ENCODE results near the gene PHIP. TPM values are rescaled to one million over a fixed set of nuclear protein-coding genes. Genes with fewer than 3 reads are reported as not detected.
A peak's percentile ranks its signal among the peaks of the same experiment; 100 is the strongest.

Gene PHIP
- polyA plus RNA-seq, 6 donors from 2014 or later = 9.0 to 18.7 (median 14.5) TPM

- H3K36me3 Mint-ChIP-seq = no peaks in the 10 kb centered on the region
- H3K9me3 Mint-ChIP-seq = no peaks in the 10 kb centered on the region
- peaks cover 0 to 22% (median 4%) of the 10 kb centered on the region in 3 donors for H3K27me3 Mint-ChIP-seq
- ATAC-seq (ENCODE audit: low read depth in 2 of 2) (no peak), DNase-seq (no peak)
- no peak overlapping the region for H3K27ac Mint-ChIP-seq
- H3K4me1 Mint-ChIP-seq = peaks cover 0 to 18% (median 13%) of the 10 kb centered on the region in 3 donors
- peak overlapping the region in 1 of 8 donors; percentile 0 for H3K4me3 Mint-ChIP-seq
Observed at GRCh38 chr6:79081663-79082062, 3.6 kb upstream of the PHIP start.

GRCh38 chr6:79079561-79080041 is 1.5 kb upstream of the PHIP start:
- no peak for ATAC-seq (ENCODE audit: low read depth in 2 of 2)
- Mint-ChIP-seq H3K27me3 (peaks cover 0 to 22% (median 4%) of the 10 kb centered on the region in 3 donors), H3K36me3 (no peaks in the 10 kb centered on the region), H3K4me3 (peak overlapping the region in 7 of 8 donors; percentile 94 to 99 (median 95)), H3K9me3 (no peaks in the 10 kb centered on the region), H3K4me1 (peaks cover 6 to 37% (median 21%) of the 10 kb centered on the region in 3 donors), H3K27ac (peak overlapping the region in 5 of 6 donors; percentile 38 to 98 (median 97))
- DNase-seq = no peak

- H3K9me3 Mint-ChIP-seq = no peaks in the 10 kb centered on the region
- peaks cover 0 to 14% (median 4%) of the 10 kb centered on the region in 3 donors for H3K27me3 Mint-ChIP-seq
- ATAC-seq (ENCODE audit: low read depth in 2 of 2) = peak; percentile 15 to 18
- peak overlapping the region; percentile 95 to 98 (median 97) for H3K27ac Mint-ChIP-seq
- peaks cover 12 to 37% (median 26%) of the 10 kb centered on the region in 3 donors for H3K4me1 Mint-ChIP-seq
- DNase-seq = no peak
- H3K4me3 Mint-ChIP-seq = peak overlapping the region; percentile 94 to 99 (median 96)
- H3K36me3 Mint-ChIP-seq = no peaks in the 10 kb centered on the region
Observed at GRCh38 chr6:79077715-79078074, 359 bp downstream of the PHIP start.

- peak overlapping the region; percentile 89 to 96 (median 92) for H3K27ac Mint-ChIP-seq
- ATAC-seq (ENCODE audit: low read depth in 2 of 2) (peak; percentile 36 to 42), DNase-seq (peak; percentile 89)
- H3K4me1 Mint-ChIP-seq = peaks cover 12 to 44% (median 31%) of the 10 kb centered on the region in 3 donors
- no peaks in the 10 kb centered on the region for H3K9me3 Mint-ChIP-seq
- H3K36me3 Mint-ChIP-seq = no peaks in the 10 kb centered on the region
- peak overlapping the region; percentile 81 to 95 (median 94) for H3K4me3 Mint-ChIP-seq
- peaks cover 0 to 7% (median 4%) of the 10 kb centered on the region in 3 donors for H3K27me3 Mint-ChIP-seq
Observed at GRCh38 chr6:79076782-79077641, 1.0 kb downstream of the PHIP start.

- Mint-ChIP-seq H3K4me3 (peak overlapping the region; percentile 81 to 95 (median 94)), H3K36me3 (no peaks in the 10 kb centered on the region), H3K27ac (peak overlapping the region; percentile 33 to 95 (median 82)), H3K4me1 (peaks cover 12 to 47% (median 32%) of the 10 kb centered on the region in 3 donors), H3K9me3 (no peaks in the 10 kb centered on the region), H3K27me3 (no peaks in the 10 kb centered on the region)
- DNase-seq = no peak
- ATAC-seq (ENCODE audit: low read depth in 2 of 2) = no peak
Observed at GRCh38 chr6:79076160-79076559, 1.9 kb downstream of the PHIP start.

GRCh38 chr6:79073888-79074287 is 4.2 kb downstream of the PHIP start:
- peak overlapping the region in 1 of 8 donors; percentile 7 for H3K4me3 Mint-ChIP-seq
- H3K27me3 Mint-ChIP-seq = no peaks in the 10 kb centered on the region
- H3K36me3 Mint-ChIP-seq = no peaks in the 10 kb centered on the region
- H3K27ac Mint-ChIP-seq = no peak overlapping the region
- H3K9me3 Mint-ChIP-seq = no peaks in the 10 kb centered on the region
- DNase-seq (no peak), ATAC-seq (ENCODE audit: low read depth in 2 of 2) (no peak)
- peaks cover 12 to 48% (median 25%) of the 10 kb centered on the region in 3 donors for H3K4me1 Mint-ChIP-seq

GRCh38 chr6:79072640-79073181 is 5.3 kb downstream of the PHIP start:
- H3K4me1 Mint-ChIP-seq = peaks cover 12 to 44% (median 22%) of the 10 kb centered on the region in 3 donors
- no peak for DNase-seq
- no peak for ATAC-seq (ENCODE audit: low read depth in 2 of 2)

GRCh38 chr6:79071547-79071946 is 6.5 kb downstream of the PHIP start:
- ATAC-seq (ENCODE audit: low read depth in 2 of 2) (no peak), DNase-seq (no peak)
- H3K4me3 Mint-ChIP-seq = no peak overlapping the region
- no peaks in the 10 kb centered on the region for H3K36me3 Mint-ChIP-seq
- no peaks in the 10 kb centered on the region for H3K9me3 Mint-ChIP-seq
- no peak overlapping the region for H3K27ac Mint-ChIP-seq
- no peaks in the 10 kb centered on the region for H3K27me3 Mint-ChIP-seq
- peaks cover 15 to 51% (median 17%) of the 10 kb centered on the region in 3 donors for H3K4me1 Mint-ChIP-seq

More at GRCh38 chr6:79072640-79073181, 5.3 kb downstream of the PHIP start:
- Mint-ChIP-seq H3K9me3 (no peaks in the 10 kb centered on the region), H3K27ac (peak overlapping the region in 1 of 6 donors; percentile 6), H3K27me3 (no peaks in the 10 kb centered on the region), H3K4me3 (no peak overlapping the region), H3K36me3 (no peaks in the 10 kb centered on the region)

GRCh38 chr6:79070206-79070825 is 7.7 kb downstream of the PHIP start:
- Mint-ChIP-seq H3K27me3 (no peaks in the 10 kb centered on the region), H3K9me3 (no peaks in the 10 kb centered on the region), H3K4me1 (peaks cover 12 to 39% (median 16%) of the 10 kb centered on the region in 3 donors), H3K27ac (no peak overlapping the region), H3K4me3 (no peak overlapping the region), H3K36me3 (no peaks in the 10 kb centered on the region)
- no peak for ATAC-seq (ENCODE audit: low read depth in 2 of 2)
- DNase-seq = no peak

GRCh38 chr6:79066828-79067227 is 11.2 kb downstream of the PHIP start:
- Mint-ChIP-seq H3K27ac (peak overlapping the region in 2 of 6 donors; percentile 13 to 31), H3K27me3 (no peaks in the 10 kb centered on the region), H3K4me1 (peaks cover 5 to 19% (median 7%) of the 10 kb centered on the region in 3 donors), H3K4me3 (no peak overlapping the region), H3K9me3 (no peaks in the 10 kb centered on the region), H3K36me3 (no peaks in the 10 kb centered on the region)
- ATAC-seq (ENCODE audit: low read depth in 2 of 2) = no peak
- no peak for DNase-seq

- Mint-ChIP-seq H3K9me3 (no peaks in the 10 kb centered on the region), H3K27ac (no peak overlapping the region), H3K36me3 (no peaks in the 10 kb centered on the region), H3K4me3 (no peak overlapping the region), H3K4me1 (peaks cover 5 to 19% (median 7%) of the 10 kb centered on the region in 3 donors), H3K27me3 (no peaks in the 10 kb centered on the region)
- DNase-seq (no peak), ATAC-seq (ENCODE audit: low read depth in 2 of 2) (no peak)
Observed at GRCh38 chr6:79066330-79066729, 11.7 kb downstream of the PHIP start.

- H3K4me3 Mint-ChIP-seq = no peak overlapping the region
- H3K27ac Mint-ChIP-seq = no peak overlapping the region
- H3K36me3 Mint-ChIP-seq = peaks cover 0 to 4% of the 10 kb centered on the region in 2 donors
- DNase-seq (no peak), ATAC-seq (ENCODE audit: low read depth in 2 of 2) (no peak)
- H3K9me3 Mint-ChIP-seq = no peaks in the 10 kb centered on the region
- peaks cover 5 to 12% (median 7%) of the 10 kb centered on the region in 3 donors for H3K4me1 Mint-ChIP-seq
- H3K27me3 Mint-ChIP-seq = no peaks in the 10 kb centered on the region
Observed at GRCh38 chr6:79065232-79065631, 12.8 kb downstream of the PHIP start.

- no peak overlapping the region for H3K27ac Mint-ChIP-seq
- H3K4me1 Mint-ChIP-seq = peaks cover 5 to 10% (median 7%) of the 10 kb centered on the region in 3 donors
- no peak overlapping the region for H3K4me3 Mint-ChIP-seq
- no peaks in the 10 kb centered on the region for H3K27me3 Mint-ChIP-seq
- DNase-seq (no peak), ATAC-seq (ENCODE audit: low read depth in 2 of 2) (no peak)
- no peaks in the 10 kb centered on the region for H3K9me3 Mint-ChIP-seq
- H3K36me3 Mint-ChIP-seq = peaks cover 2 to 7% of the 10 kb centered on the region in 2 donors
Observed at GRCh38 chr6:79064635-79065034, 13.4 kb downstream of the PHIP start.

Measured in naive B cell (primary cell).